A673 (cell line): ENCODE results near the gene MSI2.

Experiments used
- EZH2 ChIP-seq: fragments of 200-600 bp; sonication (generic); IDR thresholded peaks from 2 replicates; pipeline ENCODE4 v1.6.1; 2017; ENCODE audit warnings: borderline replicate concordance, low read depth, mild to moderate bottlenecking, mixed read lengths, antibody characterized with exemption, low read length; ENCODE audit not compliant: poor library complexity, severe bottlenecking
- TF ChIP-seq, protein P1 (sequence below): fragments of 300-800, 200-600 bp; sonication (generic); conservative IDR thresholded peaks from 2 replicates; pipeline ENCODE4 v1.5.1; 2017; ENCODE audit warnings: low read depth, mild to moderate bottlenecking, antibody characterized with exemption, low read length, moderate library complexity, mixed read lengths

DNA sequence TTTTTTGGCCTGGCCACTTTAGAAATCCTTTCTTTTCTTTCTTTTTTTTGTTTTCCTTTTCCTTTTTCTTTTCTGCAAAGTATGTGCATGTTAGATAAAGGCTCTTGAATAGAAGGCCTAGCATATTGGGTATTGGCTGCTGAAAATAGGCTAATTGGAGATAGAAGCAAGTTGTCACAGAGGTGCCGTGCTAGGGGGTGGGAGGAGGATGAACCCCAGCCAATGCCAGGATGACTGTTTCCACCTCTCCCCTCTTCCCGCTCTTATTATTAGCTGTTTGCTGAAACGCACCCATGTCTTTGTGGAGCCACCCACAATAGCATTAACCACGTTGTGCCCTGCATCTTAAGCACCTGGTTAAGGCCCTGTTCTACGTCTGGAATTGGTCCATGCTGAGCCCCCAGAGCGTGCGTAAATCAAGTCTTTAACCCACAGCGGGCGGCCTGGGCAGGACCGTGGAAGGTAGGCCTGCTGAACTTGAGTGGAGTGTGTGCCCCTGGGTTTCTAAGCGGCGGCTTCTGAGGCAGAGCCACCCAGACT, 123.6 kb downstream of the MSI2 start:
- TF ChIP-seq, protein P1, sequence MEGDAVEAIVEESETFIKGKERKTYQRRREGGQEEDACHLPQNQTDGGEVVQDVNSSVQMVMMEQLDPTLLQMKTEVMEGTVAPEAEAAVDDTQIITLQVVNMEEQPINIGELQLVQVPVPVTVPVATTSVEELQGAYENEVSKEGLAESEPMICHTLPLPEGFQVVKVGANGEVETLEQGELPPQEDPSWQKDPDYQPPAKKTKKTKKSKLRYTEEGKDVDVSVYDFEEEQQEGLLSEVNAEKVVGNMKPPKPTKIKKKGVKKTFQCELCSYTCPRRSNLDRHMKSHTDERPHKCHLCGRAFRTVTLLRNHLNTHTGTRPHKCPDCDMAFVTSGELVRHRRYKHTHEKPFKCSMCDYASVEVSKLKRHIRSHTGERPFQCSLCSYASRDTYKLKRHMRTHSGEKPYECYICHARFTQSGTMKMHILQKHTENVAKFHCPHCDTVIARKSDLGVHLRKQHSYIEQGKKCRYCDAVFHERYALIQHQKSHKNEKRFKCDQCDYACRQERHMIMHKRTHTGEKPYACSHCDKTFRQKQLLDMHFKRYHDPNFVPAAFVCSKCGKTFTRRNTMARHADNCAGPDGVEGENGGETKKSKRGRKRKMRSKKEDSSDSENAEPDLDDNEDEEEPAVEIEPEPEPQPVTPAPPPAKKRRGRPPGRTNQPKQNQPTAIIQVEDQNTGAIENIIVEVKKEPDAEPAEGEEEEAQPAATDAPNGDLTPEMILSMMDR: no peak
- TF ChIP-seq EZH2: no peak
